Embryonic facial prominence (tissue), 1 donor: ENCODE results near the gene CBFA2T2.
"Not testable (repeated sequence)": the region's sequence is repeated elsewhere in the genome, so short reads cannot be mapped to it uniquely, and the experiment has no call there.

ENCODE experiments used
- DNase-seq: peaks from one replicate; pipeline ENCODE4 v3.0.0-alpha.2; 2016; ENCODE audit errors: extremely low spot score

The CBFA2T2 gene

GRCh38 chr20:33575282-33575681, 85.4 kb downstream of the CBFA2T2 start:
- no peak for DNase-seq

GRCh38 chr20:33576432-33577125, 86.7 kb downstream of the CBFA2T2 start:
- DNase-seq = no peak

DNA sequence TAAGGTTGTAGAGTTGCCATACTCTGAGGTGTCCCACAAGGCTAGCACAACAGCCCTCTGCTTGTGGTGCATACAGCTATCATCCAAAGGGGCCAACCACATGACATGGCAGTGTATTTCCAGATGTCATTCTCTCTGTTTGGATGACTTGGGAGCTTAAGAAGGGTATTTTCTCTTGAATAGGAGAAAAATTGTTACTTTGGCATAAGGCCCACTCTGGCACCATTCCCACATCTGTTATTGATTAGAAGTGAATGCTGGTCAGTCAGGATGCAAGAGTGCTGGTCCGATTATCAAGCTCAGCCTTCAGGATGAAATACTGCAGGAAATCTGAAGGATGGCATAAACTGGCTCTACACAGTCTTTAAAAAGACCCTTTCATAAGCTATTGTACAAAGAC, 88.6 kb downstream of the CBFA2T2 start:
- no peak for DNase-seq

DNA sequence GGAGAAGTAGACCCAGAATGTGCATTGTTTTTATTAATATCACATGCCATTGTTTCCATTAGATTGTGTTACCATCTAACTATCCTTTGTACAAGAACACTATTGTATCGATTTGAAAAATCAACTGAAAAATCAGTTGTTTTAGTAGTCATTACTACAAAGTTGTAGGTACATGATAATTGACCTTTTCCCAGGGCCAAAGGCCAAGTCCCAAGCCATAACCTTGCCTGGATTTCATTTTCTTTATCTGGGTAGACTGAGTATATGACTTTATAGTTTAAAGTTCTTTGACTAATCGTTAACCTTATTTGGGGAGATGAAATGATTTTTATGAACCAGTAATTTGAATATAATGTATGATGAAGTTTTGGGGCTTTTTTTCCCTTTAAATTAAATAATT, 93.2 kb downstream of the CBFA2T2 start:
- no peak for DNase-seq

GRCh38 chr20:33584976-33585375, 95.1 kb downstream of the CBFA2T2 start:
- no peak for DNase-seq

DNA sequence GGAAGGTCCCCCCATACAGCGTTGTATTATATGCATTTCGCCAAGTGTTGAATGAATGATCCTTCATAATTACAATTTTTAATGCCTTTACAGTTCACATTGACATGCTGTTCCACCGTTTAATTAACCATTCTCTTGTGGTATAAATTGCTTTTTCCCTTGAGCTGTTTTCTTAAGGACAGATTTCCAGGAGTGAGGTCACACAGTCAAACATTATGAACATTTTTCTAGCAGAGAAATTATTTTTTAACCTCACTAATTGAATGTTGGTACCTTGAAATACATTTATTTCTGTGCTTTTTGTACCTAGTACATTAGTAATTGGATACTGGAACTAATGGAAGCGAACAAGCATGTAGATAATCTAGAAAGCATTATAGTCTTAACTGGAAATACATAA, 95.5 kb downstream of the CBFA2T2 start:
- DNase-seq = no peak

DNA sequence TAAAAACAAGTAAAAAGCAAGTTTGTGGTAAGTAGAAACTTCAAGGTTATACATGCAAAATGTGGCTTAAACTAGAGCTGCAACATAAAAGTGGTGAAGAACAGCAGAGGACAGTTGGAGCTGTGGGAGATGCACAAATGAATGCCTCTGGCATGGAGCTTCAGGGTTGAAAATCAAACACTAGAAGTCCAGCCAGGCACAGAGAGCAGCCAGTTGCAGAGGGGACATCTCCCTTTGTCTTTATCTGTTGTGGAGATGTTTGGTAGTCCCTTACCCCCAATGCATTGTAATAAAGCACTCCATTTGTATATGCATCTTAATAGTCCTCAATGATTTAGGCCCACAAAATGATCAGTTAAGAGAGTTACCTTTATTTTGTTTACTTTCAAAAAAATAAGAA, 99.2 kb downstream of the CBFA2T2 start:
- DNase-seq = no peak

DNA sequence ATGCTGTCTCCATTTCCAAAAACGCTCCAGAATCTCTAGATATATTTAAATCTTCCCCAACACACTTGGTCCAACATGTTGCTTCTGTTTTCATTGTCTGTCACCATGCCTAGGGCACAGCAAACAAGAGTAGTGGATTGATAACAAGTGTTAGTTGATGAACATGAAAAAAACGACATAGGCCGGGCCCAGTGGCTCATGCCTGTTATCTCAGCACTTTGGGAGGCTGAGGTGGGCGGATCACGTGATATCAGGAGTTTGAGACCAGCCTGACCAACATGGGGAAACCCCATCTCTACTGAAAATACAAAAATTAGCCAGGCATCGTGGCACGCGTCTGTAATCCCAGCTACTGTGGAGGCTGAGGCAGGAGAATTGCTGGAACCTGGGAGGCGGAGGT, 102.0 kb downstream of the CBFA2T2 start:
- DNase-seq = not testable (repeated sequence)

GRCh38 chr20:33594743-33595142, 104.8 kb downstream of the CBFA2T2 start:
- DNase-seq = no peak

DNA sequence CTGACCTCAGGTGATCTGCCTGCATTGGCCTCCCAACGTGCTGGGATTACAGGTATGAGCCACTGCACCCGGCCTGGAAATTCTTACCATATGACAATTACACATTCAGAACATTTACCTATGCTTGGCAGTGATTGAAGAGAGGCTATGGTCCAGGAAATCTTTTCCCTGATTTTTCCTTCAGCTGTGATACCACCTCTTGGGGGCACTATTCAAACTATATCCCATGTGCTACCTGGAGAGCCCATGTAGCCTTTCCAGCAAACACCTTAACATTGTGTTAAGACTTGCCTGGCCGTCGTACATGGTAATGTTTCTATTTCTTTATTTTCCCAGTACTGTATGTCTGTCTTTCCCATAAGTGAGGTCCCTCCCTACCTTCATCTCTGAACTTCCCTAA, 110.5 kb downstream of the CBFA2T2 start:
- DNase-seq = no peak

GRCh38 chr20:33600981-33601380, 111.1 kb downstream of the CBFA2T2 start:
- DNase-seq = no peak

- no peak for DNase-seq
These were observed 112.0 kb downstream of the CBFA2T2 start for GRCh38 chr20:33601861-33602260.

DNA sequence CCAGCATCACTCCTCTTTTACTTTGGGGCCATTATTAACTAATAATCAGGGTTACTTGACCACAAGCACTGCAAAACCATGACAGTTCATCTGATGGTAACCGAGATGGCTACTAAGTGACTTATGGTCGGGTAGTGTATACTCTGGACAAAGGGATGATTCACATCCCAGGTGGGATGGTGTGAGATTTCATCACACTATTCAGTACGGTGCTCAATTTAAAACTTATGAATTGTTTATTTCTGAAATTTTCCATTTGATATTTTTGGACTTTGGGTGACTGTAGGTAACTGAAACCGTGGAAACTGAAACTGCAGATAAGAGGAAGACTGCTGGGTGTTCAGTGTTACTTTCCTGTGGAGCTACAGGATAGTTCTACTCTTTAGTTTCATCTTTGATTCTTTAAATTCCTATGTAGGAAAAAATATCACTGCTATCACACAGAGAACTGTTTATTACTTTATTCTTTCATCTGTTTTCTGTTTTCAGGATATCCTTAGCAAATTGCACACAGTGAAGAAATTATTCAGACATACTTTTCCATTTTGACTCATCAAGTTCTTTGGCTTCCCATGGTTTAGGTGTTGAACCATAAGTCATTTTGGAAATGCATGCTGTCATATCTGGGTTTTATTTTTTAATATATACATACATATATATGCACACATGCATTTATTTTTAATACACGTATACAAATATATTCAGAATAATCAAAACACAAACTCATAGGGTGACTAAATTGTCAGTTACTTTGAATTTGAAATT, 113.1 kb downstream of the CBFA2T2 start:
- no peak for DNase-seq

GRCh38 chr20:33604084-33604990, 114.4 kb downstream of the CBFA2T2 start:
- DNase-seq = no peak

- DNase-seq = no peak
These were observed 115.1 kb downstream of the CBFA2T2 start for GRCh38 chr20:33604991-33605370.

DNA sequence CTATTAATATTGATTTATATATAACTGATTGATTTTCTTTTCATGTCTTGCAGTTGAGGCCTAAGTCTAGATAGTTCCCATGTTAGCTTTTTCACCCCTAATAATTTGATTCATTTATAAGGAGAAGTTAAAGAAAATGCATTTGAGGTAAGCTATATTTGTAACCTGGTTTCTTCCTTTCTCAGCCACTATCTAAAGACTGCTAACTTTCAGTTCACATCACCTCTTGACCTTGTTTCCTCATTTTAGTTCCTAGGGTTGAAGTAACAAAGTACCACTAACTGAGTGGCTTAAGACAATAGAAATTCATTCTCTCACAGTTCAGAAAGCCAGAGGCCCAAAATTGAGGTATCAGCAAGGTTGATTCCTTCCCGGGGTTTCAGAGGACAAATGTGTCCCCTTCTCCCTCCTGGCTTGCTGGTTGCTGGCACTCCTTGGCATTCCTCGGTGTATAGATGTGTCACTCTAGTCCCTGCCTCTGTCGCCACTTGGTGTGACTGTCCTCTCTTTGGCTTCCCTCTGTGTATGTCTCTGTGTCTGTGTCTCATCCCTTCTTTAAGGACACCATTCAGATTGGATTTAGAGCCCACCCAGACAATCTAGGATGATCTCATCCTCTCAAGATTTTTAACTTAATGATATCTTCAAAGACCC, 116.3 kb downstream of the CBFA2T2 start:
- DNase-seq = no peak

GRCh38 chr20:33609504-33609903, 119.6 kb downstream of the CBFA2T2 start:
- no peak for DNase-seq

GRCh38 chr20:33611106-33611505, 121.2 kb downstream of the CBFA2T2 start:
- DNase-seq = no peak

GRCh38 chr20:33612001-33612400, 122.1 kb downstream of the CBFA2T2 start:
- no peak for DNase-seq

- DNase-seq = no peak
These were observed 132.0 kb downstream of the CBFA2T2 start for GRCh38 chr20:33621717-33622400.

GRCh38 chr20:33622705-33623365, 132.9 kb downstream of the CBFA2T2 start:
- no peak for DNase-seq
